K562 (cell line): ENCODE results near the gene CHD5. TPM values are rescaled to one million over a fixed set of nuclear protein-coding genes. Genes with fewer than 3 reads are reported as not detected.

ENCODE experiments used
- ATAC-seq: fragments of 200-7000 bp; cut with Tn5 transposase; 3 replicates; pipeline ENCODE4 v1.9.1; 2020; ENCODE audit warnings: moderate library complexity
- BruUV-seq: library from RNA; stranded (reverse); fragments of 400-500 nt; replicated peaks from 2 replicates; lab custom pipeline; 2021; lab: Mats Ljungman, UMichigan
- CTCF ChIA-PET: fragments of 300-600 bp; formaldehyde crosslinking; extraction: SDS; loops from one replicate; lab custom pipeline; 2021; ENCODE audit warnings: low intra/inter-chr PET ratio; lab: Yijun Ruan, JAX
- POLR2A ChIA-PET: fragments of 300-600, 350-650 bp; sonication (Branson Sonifier 250); formaldehyde crosslinking; extraction: SDS; loops from one replicate; lab custom pipeline; 2021; ENCODE audit warnings: antibody characterized with exemption, inconsistent platforms; lab: Yijun Ruan, JAX
- DNase-seq, 4 experiments: peaks; one replicate each; pipeline versions ENCODE4 v3.0.0 to v3.0.0-alpha.2; 2011 to 2018; ENCODE audit warnings: low spot score in 3 of 4, mixed read lengths in 3 of 4; ENCODE audit errors: extremely low read depth in 1 of 4
- FAIRE-seq: peaks from 2 replicates; lab custom pipeline; 2011; peaks lifted over from hg19 to GRCh38; lab: Jason Lieb, UNC
- H2AFZ ChIP-seq: 2 replicates; pipeline ENCODE4 v1.6.0; 2011; ENCODE audit warnings: low read depth, low read length, control low read depth, inconsistent platforms
- H3K27ac ChIP-seq: fragments of 200-600 bp; 3 replicates; pipeline ENCODE4 v1.8.0; 2011; ENCODE audit warnings: low read depth, mild to moderate bottlenecking, control low read depth, inconsistent platforms, low read length, moderate library complexity, mixed read lengths; ENCODE audit errors: extremely low read depth
- H3K27me3 ChIP-seq, 2 experiments: fragments of 300-600 bp in 1 of 2; 2 replicates in 1 of 2; 3 replicates in 1 of 2; pipeline versions ENCODE4 v1.6.0 to v1.8.0; 2011; ENCODE audit warnings: inconsistent platforms in 2 of 2, low read length in 2 of 2, mild to moderate bottlenecking in 1 of 2, mixed read lengths in 1 of 2, moderate library complexity in 1 of 2; ENCODE audit not compliant: control insufficient read depth in 2 of 2, insufficient read depth in 2 of 2
- H3K36me3 ChIP-seq: fragments of 300-600 bp; 3 replicates; pipeline ENCODE4 v1.8.0; 2011; ENCODE audit warnings: mild to moderate bottlenecking, low read length, inconsistent platforms; ENCODE audit not compliant: control insufficient read depth, insufficient read depth
- H3K4me1 ChIP-seq, 2 experiments: fragments of 200-600 bp in 1 of 2; replicated peaks in 1 of 2; 2 replicates in 1 of 2; 3 replicates in 1 of 2; pipeline versions ENCODE4 v1.5.1 to v1.8.0; 2011; ENCODE audit warnings: inconsistent platforms in 2 of 2, low read length in 2 of 2, mild to moderate bottlenecking in 1 of 2, mixed read lengths in 1 of 2, moderate library complexity in 1 of 2; ENCODE audit not compliant: control insufficient read depth in 2 of 2, insufficient read depth in 2 of 2
- H3K4me2 ChIP-seq: 2 replicates; pipeline ENCODE4 v1.6.1; 2011; ENCODE audit warnings: low read length, control low read depth, inconsistent platforms, mixed read lengths; ENCODE audit not compliant: insufficient read depth
- H3K4me3 ChIP-seq: fragments of 200-600 bp; sonication (generic), shearing (Covaris generic); 2 replicates; pipeline ENCODE4 v1.5.1; 2016; ENCODE audit warnings: control low read depth, inconsistent platforms
- H3K79me2 ChIP-seq: fragments of 200-600 bp; 3 replicates; pipeline ENCODE4 v1.8.0; 2011; ENCODE audit warnings: low read length, inconsistent platforms; ENCODE audit not compliant: control insufficient read depth, insufficient read depth
- H3K9ac ChIP-seq, 2 experiments: 2 replicates each; pipeline versions ENCODE4 v1.6.0 to v1.6.1; 2011; ENCODE audit warnings: low read depth in 2 of 2, low read length in 2 of 2, control low read depth in 1 of 2, inconsistent platforms in 1 of 2, mild to moderate bottlenecking in 1 of 2, mixed read lengths in 1 of 2; ENCODE audit not compliant: insufficient read depth in 1 of 2
- H3K9me1 ChIP-seq: one replicate; pipeline ENCODE4 v1.6.0; 2011; ENCODE audit warnings: inconsistent platforms, mild to moderate bottlenecking, low read length, moderate library complexity; ENCODE audit not compliant: control insufficient read depth, insufficient read depth
- H3K9me3 ChIP-seq: replicated peaks from 2 replicates; pipeline ENCODE4 v1.5.1; 2011; ENCODE audit warnings: low read depth, low read length, inconsistent platforms; ENCODE audit not compliant: control insufficient read depth, insufficient read depth
- H4K20me1 ChIP-seq: replicated peaks from 2 replicates; pipeline ENCODE4 v1.6.1; 2011; ENCODE audit warnings: low read length, inconsistent platforms, mixed read lengths; ENCODE audit not compliant: control insufficient read depth, insufficient read depth
- BACH1 ChIP-seq: fragments of 200-800 bp; sonication (Bioruptor generic); IDR thresholded peaks from 2 replicates; pipeline ENCODE4 v1.6.1; 2016; ENCODE audit warnings: missing genetic modification characterization, missing compliant biosample characterization
- CREB1 ChIP-seq, 2 experiments: sonication (generic) in 1 of 2; formaldehyde crosslinking in 1 of 2; IDR thresholded peaks; 2 replicates each; pipeline versions ENCODE4 v1.6.1 to v1.8.0; 2012 to 2022; ENCODE audit warnings: inconsistent platforms in 1 of 2, mild to moderate bottlenecking in 1 of 2, missing genetic modification reagents in 1 of 2, moderate library complexity in 1 of 2
- CREM ChIP-seq: IDR thresholded peaks from 2 replicates; pipeline ENCODE4 v1.6.1; 2014; ENCODE audit warnings: antibody characterized with exemption, low read depth
- DEAF1 ChIP-seq: fragments of 450-650 bp; formaldehyde crosslinking; IDR thresholded peaks from 2 replicates; pipeline ENCODE4 v1.4.0; 2020; ENCODE audit warnings: mild to moderate bottlenecking, moderate library complexity
- E2F4 ChIP-seq: sonication (generic); formaldehyde crosslinking; IDR thresholded peaks from 2 replicates; pipeline ENCODE4 v1.8.0; 2022; ENCODE audit warnings: mild to moderate bottlenecking, low read depth, missing genetic modification reagents
- E2F8 ChIP-seq: fragments of 450-650 bp; IDR thresholded peaks from 2 replicates; pipeline ENCODE4 v1.7.1; 2018; ENCODE audit warnings: mild to moderate bottlenecking, low read depth; ENCODE audit not compliant: partially characterized antibody
- HDAC8 ChIP-seq: fragments of 450-650 bp; IDR thresholded peaks from 2 replicates; pipeline ENCODE4 v1.6.1; 2016; ENCODE audit warnings: mild to moderate bottlenecking, missing genetic modification characterization, moderate library complexity, missing compliant biosample characterization
- JUNB ChIP-seq: fragments of 450-650 bp; formaldehyde crosslinking; conservative IDR thresholded peaks from 2 replicates; pipeline ENCODE4 v1.4.0; 2020; ENCODE audit warnings: mild to moderate bottlenecking
- L3MBTL2 ChIP-seq: fragments of 450-650 bp; IDR thresholded peaks from 2 replicates; pipeline ENCODE4 v1.6.1; 2016; ENCODE audit warnings: mild to moderate bottlenecking, moderate library complexity
- MAFF ChIP-seq: IDR thresholded peaks from 2 replicates; pipeline ENCODE4 v1.6.1; 2012; ENCODE audit warnings: low read length, improper control_type of control experiment
- MAZ ChIP-seq, 2 experiments: fragments of 450-650 bp in 1 of 2; sonication (generic) in 1 of 2; formaldehyde crosslinking; IDR thresholded peaks in 1 of 2; conservative IDR thresholded peaks in 1 of 2; 2 replicates each; pipeline versions ENCODE4 v1.4.0 to v1.5.0; 2020; ENCODE audit warnings: mild to moderate bottlenecking in 1 of 2, missing genetic modification reagents in 1 of 2
- MCM7 ChIP-seq, 2 experiments: fragments of 450-650 bp; IDR thresholded peaks; 2 replicates each; pipeline ENCODE4 v1.6.1; 2016 to 2018
- POLR2G ChIP-seq: fragments of 200-400 bp; formaldehyde crosslinking; IDR thresholded peaks from 2 replicates; pipeline ENCODE4 v1.6.1; 2017; ENCODE audit warnings: low read depth, mild to moderate bottlenecking, antibody characterized with exemption, low read length, moderate library complexity
- USF1 ChIP-seq: sonication (generic); formaldehyde crosslinking; IDR thresholded peaks from 2 replicates; pipeline ENCODE4 v1.9.0; 2022; ENCODE audit warnings: mild to moderate bottlenecking, missing genetic modification reagents
- ZFX ChIP-seq: sonication (generic); formaldehyde crosslinking; IDR thresholded peaks from 2 replicates; pipeline ENCODE4 v1.8.0; 2022; ENCODE audit warnings: mild to moderate bottlenecking, missing genetic modification reagents, moderate library complexity
- ZKSCAN1 ChIP-seq: fragments of 150-350 bp; IDR thresholded peaks from 2 replicates; pipeline ENCODE4 v1.6.1; 2016; ENCODE audit warnings: low read depth, low read length
- WGBS: fragments of 100-300 bp; shearing (Covaris generic); methylation state at CpG from one replicate; pipeline ENCODE4 v1.1.6; 2016; ENCODE audit warnings: low coverage, mixed read lengths; ENCODE audit not compliant: insufficient coverage; ENCODE audit errors: missing lambda C conversion rate; 5-methylcytosine and 5-hydroxymethylcytosine counted together
- in situ Hi-C: fragments of 300-500 bp; cut with MboI; formaldehyde crosslinking; loops from 4 replicates; pipeline ENCODE4 v1.15.0; 2018; ENCODE audit warnings: inconsistent platforms, mixed read lengths
- intact Hi-C: fragments of 100-400 bp; cut with micrococcal nuclease; formaldehyde crosslinking; loops from 2 replicates; pipeline ENCODE4 v1.14.2; 2022
- polyA plus RNA-seq, 8 experiments: library from polyadenylated mRNA; depleted of rRNA in 4 of 8; stranded (reverse) in 5 of 8; unstranded in 3 of 8; fragments of >200 nt; fragmentation: Nextera tagmentation in 2 of 8; fragmentation: Illumina TruSeq in 1 of 8; extraction: Ambion mirVana in 2 of 8; extraction: Trizol in 1 of 8; gene quantifications; 2 replicates each; pipeline versions ENCODE4 v1.2.1 to v1.2.3, GENCODE V29; 2011 to 2014; ENCODE audit warnings: inconsistent platforms in 1 of 8, missing spikeins in 1 of 8
- total RNA-seq, 7 experiments: library from RNA; depleted of rRNA in 6 of 7; stranded (reverse); fragments of >200 nt in 6 of 7; fragmentation: Illumina TruSeq in 2 of 7; extraction: Trizol in 2 of 7; gene quantifications; 2 replicates each; pipeline versions ENCODE4 v1.2.1 to v1.2.3, GENCODE V29; 2011 to 2021; ENCODE audit warnings: low replicate concordance in 1 of 7

CHD5 gene
- total and polyA plus RNA-seq, 9 of the 15 experiments (the other 6 are each of a cell fraction or from before 2014, with no cell fraction given) = 0.03 to 0.52 (median 0.11) TPM; not detected in 2

GRCh38 chr1:6127587-6128163, 52.4 kb downstream of the CHD5 start:
- peak; percentile 95 for FAIRE-seq
- Histone ChIP-seq H3K4me2 (peak overlapping the region; percentile 77), H3K9me3 (peaks cover 7% of the 10 kb centered on the region; the same call in 1 of the 2 replicates)
- TF ChIP-seq POLR2G = 0 out of 2 replicates have a peak, but pooled peaks have one; percentile 31
- TF ChIP-seq DEAF1 (CRISPR knock-in tag) = no peak
- no peak for TF ChIP-seq BACH1 (tag)
- peak; percentile 60 to 61; a peak in 3 of 4 replicates for TF ChIP-seq MAZ (CRISPR knock-in tag; conservative IDR thresholded peaks at IDR 0.05 in 1 of 2, IDR thresholded peaks at IDR 0.05 in 1 of 2)
- TF ChIP-seq JUNB (CRISPR knock-in tag) = no peak
- TF ChIP-seq HDAC8 (tag) = no peak
- TF ChIP-seq L3MBTL2 = peak; percentile 92
- no peak for TF ChIP-seq CREB1 (IDR thresholded peaks at IDR 0.05)
- peak; percentile 77 for TF ChIP-seq CREB1 (CRISPR knock-in tag; IDR thresholded peaks at IDR 0.05)
- TF ChIP-seq CREM = peak; percentile 46; the same call in 1 of the 2 replicates
- TF ChIP-seq MCM7 (IDR thresholded peaks at IDR 0.05) = no peak
- peak; percentile 60 for TF ChIP-seq ZFX (CRISPR knock-in tag)
- peak; percentile 77; the same call in 1 of the 2 replicates for TF ChIP-seq E2F4 (CRISPR knock-in tag)
- peak; percentile 94 for TF ChIP-seq USF1 (CRISPR knock-in tag)
- TF ChIP-seq MAFF = no peak
- TF ChIP-seq ZKSCAN1 = no peak
- no peak for TF ChIP-seq E2F8

More at GRCh38 chr1:6127587-6128163, 52.4 kb downstream of the CHD5 start:
- H3K4me1 ChIP-seq = peaks cover 0 to 45% of the 10 kb centered on the region in 2 experiments; a peak in 3 of 5 replicates
- CTCF ChIA-PET = no interaction called here
- DNase-seq (peak; percentile 96 to 100 (median 100)), ATAC-seq (peak; percentile 99)
- peak overlapping the region in 1 of 2 experiments; percentile 88; a peak in 2 of 4 replicates for H3K9ac ChIP-seq
- in situ Hi-C loops (no loop called here), intact Hi-C loops (no loop called here)
- peaks cover 5% of the 10 kb centered on the region; the same call in 1 of the 2 replicates for H4K20me1 ChIP-seq
- 3% methylated on average over 30 of the region's 41 CpGs for WGBS
- peak overlapping the region; percentile 99 for H2AFZ ChIP-seq
- no TSS peak for BruUV-seq
- H3K9me1 ChIP-seq = peaks cover 3% of the 10 kb centered on the region
- H3K79me2 ChIP-seq = no peaks in the 10 kb centered on the region
- peaks cover 21 to 60% of the 10 kb centered on the region in 2 experiments; a peak in 4 of 5 replicates for H3K27me3 ChIP-seq
- no peak overlapping the region for H3K27ac ChIP-seq
- no peak overlapping the region for H3K4me3 ChIP-seq
- H3K36me3 ChIP-seq = no peaks in the 10 kb centered on the region
- POLR2A ChIA-PET = interaction anchor here (0.7 to 0.9 kb wide), 2 partner anchors 30 to 73 kb away, joined by 3 read pairs; no protein-coding TSS in a partner anchor
